HG03064 (cell line): ENCODE results near the gene ETV5.

Source experiments
- ATAC-seq: cut with Tn5 transposase; IDR thresholded peaks from one replicate; pipeline ENCODE4 v1.9.1; 2021; ENCODE audit warnings: low read depth; ENCODE audit not compliant: unreplicated experiment

The ETV5 gene

DNA sequence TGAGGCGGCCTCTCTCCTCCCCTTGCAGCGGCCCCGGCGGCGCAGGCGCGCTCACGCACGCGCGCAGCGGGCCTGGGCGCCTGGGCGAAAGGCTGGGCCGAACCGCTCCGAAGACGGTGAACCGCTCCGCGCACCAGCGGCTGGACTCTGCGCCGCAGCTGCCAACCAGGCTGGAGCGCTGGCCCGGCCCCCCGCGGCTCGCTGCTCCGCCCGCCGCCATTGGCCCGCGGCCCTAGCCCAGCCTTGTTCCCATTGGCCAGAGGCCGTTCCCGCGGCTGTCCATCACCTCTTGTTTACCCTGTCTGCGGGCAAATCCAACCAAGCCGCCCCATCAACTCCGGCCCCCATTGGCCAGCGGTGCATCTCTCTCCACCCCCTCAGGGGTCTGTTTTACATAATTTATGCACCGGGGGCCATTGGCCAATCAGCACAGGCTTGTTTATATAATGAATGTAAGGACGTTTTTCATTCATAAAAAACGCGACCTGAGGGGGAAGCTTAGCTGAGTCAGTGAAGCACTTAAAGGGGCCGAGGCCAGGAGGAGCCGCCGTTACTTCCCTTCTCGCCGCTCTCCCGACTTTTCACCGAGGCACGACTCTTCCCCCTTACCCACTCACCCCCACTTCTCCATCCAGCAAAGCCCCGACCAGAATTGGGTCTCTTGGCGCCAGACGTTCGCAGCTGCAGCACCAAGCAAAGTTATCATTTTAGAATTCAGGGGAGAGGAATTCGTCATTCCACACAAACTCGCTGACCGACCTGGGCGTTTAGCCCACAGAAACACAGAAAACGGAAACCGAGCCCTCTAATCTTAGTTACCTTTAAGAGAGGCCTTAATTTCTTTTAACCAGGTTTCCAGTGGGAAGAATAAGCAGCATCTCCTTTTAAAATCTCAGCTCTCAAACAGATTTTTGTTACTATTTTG is at the start of gene ETV5:
ETV5 (minus strand) TSS at position 149 of the 925 bp plus-strand sequence. CDS start 3,221 bp downstream, outside the sequence.
- ATAC-seq, result peak; percentile 96

- ATAC-seq, result no peak
These were observed 45.8 kb upstream of the ETV5 start for GRCh38 chr3:186154641-186155040.

DNA sequence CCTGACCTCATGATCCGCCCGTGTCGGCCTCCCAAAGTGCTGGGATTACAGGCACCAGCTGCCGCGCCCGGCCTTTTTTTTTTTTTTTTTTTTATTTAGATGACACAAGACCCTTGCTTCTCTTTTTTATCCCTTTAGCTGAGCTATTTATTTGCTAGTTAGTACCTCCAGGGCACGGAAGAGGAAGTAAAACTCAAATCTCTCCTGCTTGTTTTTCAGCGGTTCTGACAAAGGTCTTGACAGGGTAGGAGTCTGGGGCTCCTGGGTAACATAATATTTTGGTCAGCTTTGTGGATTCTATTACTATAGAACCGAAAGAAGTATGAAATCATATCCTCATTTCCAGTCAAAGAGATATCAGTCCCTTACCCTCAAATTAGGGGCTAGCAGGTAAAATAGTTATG is 44.0 kb upstream of the ETV5 start:
- peak; percentile 79 for ATAC-seq

GRCh38 chr3:186152361-186152798 is 43.5 kb upstream of the ETV5 start:
- ATAC-seq, result peak; percentile 21

GRCh38 chr3:186151077-186151971 is 42.4 kb upstream of the ETV5 start:
- ATAC-seq, result no peak

- ATAC-seq, result no peak
These were observed 41.3 kb upstream of the ETV5 start for GRCh38 chr3:186150041-186150830.

DNA sequence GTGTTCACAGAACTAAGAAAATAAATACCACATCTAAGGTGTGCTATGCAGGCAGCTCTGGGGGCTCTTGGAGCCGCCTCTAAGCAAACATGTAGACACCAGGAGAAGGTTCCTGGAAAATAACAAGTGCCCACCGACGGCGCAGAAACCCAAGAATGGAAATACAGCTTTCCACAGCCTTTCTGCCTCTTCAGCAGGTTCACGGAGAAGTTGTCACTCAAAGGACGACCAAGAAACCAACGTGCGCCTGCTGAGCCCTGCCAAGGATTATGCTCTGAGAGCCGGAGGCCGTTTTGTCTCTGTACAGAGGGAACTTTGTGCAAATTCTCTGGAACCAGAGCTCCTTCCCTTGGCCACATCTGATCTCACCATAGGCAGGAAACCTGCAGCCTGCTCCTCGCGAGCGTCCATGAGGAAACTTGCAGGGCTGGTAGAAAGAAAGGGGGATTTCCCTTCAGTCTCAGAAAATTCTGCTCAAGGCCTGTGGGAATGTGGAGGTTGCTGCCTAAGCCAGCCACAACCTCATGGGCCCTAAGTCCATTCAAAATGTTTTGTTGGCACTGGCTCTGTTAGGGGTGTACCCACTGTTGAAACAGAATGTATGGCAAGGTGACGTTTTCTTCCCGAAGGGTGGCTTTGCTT is 40.6 kb upstream of the ETV5 start:
- ATAC-seq, result no peak

DNA sequence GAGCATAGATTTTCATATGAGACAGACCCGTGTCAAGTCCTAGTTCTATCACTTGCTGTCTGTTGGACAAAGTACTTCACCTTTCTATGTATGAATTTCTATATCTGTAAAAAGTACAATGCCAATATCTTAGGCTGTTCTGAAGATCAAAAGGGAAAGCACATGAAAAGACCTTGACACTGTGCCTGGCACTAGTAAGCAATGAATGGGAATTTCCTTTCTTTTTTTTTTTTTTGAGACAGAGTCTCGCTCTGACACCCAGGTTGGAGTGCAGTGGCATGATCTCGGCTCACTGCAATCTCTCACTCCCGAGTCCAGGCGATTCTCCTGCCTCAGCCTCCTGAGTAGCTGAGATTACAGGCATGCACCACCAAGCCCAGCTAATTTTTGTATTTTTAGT is 35.4 kb upstream of the ETV5 start:
- no peak for ATAC-seq

DNA sequence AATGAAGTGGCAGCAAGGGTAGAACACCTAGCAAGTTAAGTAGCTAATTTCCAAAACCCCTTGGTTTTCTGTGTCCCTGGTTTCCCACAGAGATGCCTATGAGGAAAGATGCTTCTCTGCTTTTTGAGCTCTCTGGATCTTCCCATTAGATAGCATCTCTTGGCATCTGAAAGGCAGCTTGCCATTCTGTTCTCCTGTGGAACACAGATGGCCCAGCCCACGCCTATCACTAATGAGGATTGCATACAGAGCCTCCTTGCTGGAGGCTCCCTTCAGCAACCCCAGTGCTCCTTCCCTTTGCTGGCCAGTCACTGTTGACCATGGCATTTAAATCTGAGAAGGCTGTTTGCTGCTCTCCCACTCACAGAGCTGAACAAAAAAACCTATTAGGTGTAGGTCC is 34.4 kb upstream of the ETV5 start:
- ATAC-seq, result no peak

DNA sequence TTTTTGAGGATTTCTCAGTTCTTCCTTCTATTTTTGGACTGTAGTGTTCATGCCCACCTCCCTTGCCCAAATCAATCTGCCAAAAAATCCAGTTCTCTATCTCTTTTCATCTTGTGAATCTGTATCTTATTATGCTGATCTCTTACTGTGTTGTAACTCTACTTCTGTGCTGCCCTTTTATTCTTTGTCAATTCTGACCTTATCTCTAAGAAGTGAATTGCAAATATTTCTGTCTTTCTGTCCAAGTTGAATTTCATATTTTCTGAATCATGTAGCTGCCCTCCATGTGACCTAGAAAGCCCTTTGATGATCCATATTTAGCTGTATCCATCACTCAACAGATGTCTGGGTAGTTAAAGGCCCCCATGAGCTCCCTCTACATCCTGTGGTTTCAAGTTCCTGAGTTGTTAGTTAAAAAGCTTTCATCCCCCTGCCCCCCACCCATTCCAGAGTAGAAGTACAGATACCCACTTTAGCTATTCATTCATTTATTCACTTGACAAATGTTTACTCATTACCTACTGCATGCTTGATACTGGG is 33.6 kb upstream of the ETV5 start:
- ATAC-seq, result no peak

- ATAC-seq, result no peak
These were observed 32.9 kb upstream of the ETV5 start for GRCh38 chr3:186141790-186142189.

- ATAC-seq, result no peak
These were observed 29.5 kb upstream of the ETV5 start for GRCh38 chr3:186138272-186138981.

DNA sequence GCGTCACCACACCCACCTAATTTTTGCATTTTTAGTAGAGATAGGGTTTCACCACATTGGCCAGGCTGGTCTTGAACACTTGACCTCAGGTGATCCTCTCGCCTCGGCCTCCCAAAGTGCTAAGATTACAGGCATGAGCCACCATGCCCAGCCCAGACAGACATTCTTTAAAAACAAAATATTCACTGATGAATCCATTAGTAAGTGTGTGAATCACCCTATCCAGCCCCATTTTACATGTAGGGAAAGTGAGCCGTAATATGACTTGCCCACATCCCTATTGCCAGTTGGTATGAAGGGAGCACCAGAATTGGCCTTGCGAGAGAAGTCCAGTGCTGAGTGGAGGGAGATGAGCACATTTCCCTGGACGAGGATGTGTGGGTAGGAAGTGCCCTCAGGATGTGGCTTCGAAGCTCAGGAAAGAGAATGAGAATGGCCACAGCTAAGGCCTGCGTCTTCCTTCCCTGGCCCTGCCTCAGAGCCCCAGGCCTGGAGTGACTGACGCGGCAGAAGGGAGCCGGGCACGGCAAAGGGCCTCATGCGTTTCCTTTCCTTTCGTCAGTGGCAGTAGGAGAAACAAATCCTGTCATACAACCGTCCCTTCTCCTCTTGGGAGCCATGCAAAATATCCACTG is 28.3 kb upstream of the ETV5 start:
- ATAC-seq, result no peak

DNA sequence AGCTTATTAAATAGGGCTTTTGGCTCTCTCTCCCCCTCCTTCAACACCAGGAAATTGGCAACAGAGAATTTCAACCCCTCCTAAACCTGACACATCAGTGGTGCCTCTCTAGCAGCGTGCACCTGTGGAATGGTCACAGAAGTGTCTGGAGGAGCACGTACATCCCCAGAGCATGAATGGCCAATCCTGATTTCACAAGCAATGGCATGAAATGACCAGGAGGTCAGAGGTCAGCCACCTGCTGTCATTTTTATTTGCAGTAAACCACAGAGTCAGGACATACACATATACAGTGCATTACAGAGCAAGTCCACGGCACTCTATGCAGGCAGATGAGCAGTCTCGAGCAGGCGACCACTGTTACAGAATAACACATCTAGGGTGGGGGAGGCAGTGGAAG is 25.1 kb upstream of the ETV5 start:
- no peak for ATAC-seq

DNA sequence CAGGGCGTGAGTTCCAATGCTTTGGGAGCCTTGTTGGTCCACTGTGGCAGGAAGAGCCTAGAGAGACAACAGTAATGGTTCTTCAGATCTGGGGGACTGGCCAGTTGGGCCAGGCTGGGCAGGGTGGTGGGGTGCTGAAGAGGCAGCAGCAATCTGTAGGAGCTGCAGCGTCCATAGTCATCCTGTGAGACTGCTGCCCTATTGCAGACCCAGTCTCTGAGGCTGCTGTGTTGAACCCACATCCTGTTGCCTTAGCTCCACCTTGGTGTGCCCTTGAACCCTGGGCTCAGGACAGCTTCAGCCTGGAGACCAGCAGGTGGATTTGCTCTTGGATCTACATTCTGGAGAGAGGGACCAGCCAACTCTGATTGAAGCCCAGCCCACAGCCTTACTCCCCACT is 23.6 kb upstream of the ETV5 start:
- no peak for ATAC-seq

GRCh38 chr3:186129206-186129605 is 20.3 kb upstream of the ETV5 start:
- no peak for ATAC-seq

DNA sequence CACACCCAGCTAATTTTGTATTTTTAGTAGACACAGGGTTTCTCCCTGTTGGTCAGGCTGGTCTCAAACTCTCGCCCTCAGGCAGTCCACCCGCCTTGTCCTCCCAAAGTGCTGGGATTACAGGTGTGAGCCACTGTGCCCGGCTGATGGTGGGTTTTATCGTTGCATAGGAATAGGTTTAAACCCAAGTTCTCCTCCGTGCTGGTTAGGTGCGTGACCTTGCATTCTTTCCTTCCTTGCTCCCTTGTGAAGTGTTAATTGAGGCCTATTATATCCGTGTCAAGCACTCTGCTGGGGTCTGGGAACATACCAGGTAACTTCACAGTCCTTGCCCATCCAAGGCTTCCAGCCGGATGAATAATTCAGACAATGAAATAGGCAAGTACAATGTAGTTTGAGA is 19.3 kb upstream of the ETV5 start:
- no peak for ATAC-seq

DNA sequence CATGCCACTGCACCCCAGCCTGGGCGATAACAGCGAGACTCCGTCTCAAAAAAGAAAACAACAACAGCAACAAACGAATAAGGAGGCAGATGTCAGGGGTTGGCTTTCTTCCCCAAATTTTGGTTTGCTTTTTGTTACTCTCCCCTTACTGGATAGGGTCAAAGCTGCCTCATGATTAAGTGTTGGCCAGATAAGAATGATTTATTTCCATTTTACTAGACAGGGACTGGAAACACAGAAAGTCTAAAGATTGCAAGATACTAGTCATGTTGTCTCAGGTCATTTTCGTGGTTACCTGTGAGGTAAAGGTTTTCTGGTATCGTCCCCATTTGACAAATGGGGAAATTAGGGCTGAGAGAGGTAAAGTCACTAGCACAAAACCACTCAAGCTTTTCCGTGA is 18.6 kb upstream of the ETV5 start:
- no peak for ATAC-seq

DNA sequence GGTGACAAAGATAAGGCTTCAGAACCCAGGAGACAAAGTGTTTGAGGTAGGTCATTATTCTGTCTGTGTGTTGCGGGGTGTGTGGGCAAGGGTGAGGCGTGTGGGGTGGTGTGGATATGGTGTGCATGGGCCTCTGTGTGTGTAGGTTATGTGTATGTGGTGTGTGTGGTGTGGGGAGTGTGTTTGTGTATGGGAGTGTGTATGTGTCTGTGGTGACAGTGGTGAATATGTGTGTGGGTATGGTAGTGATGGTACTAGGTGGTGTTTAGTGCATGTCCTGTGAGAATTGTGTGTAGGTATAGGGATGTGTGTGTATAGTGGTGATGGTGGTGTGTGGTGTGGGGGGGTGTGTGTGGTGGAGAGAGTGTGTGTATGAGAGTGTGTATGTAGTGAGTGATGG is 16.2 kb upstream of the ETV5 start:
- ATAC-seq, result no peak
